Regular cardiac myocyte (primary cell): ENCODE results near the gene OR52B6. TPM values are rescaled to one million over a fixed set of nuclear protein-coding genes. Genes with fewer than 3 reads are reported as not detected.

Source experiments
- total RNA-seq: library from RNA; depleted of rRNA; stranded (reverse); fragments of >200 nt; gene quantifications from 2 replicates; pipeline ENCODE4 v1.2.3, GENCODE V29; 2014

OR52B6 gene
- not detected in 2 replicates for total RNA-seq

GRCh38 chr11:5580577-5580976 lies at the start of gene OR52B6:
OR52B6 (plus strand) TSS chr11:5580877; CDS start chr11:5580877, 0 bp downstream.

GRCh38 chr11:5548440-5548839 lies 32.2 kb upstream of the OR52B6 start, which contains the start of gene OR52H1:
OR52H1 (minus strand) TSS chr11:5548540; CDS start chr11:5545505, 3,035 bp downstream.

GRCh38 chr11:5596607-5597201 lies 16.0 kb downstream of the OR52B6 start, which contains the start of gene TRIM6:
TRIM6 (plus strand) TSS chr11:5596637; CDS start chr11:5596898, 261 bp downstream.

GRCh38 chr11:5624489-5625279 lies 44.0 kb downstream of the OR52B6 start, which contains the start of gene TRIM34:
TRIM34 (plus strand) TSS chr11:5625001; CDS start chr11:5632332, 7,331 bp downstream.

Other genes starting within 250 kb of the OR52B6 start
- gene OR51B5, start 237.4 kb upstream of the OR52B6 start, total RNA-seq = 0.28 TPM in 1 of 2 replicates, not detected in the other
- gene OR51B6, start 229.4 kb upstream of the OR52B6 start, total RNA-seq = not detected in 2 replicates
- not detected in 2 replicates for gene OR51M1, start 197.1 kb upstream of the OR52B6 start, total RNA-seq
- gene OR51Q1, start 158.8 kb upstream of the OR52B6 start, total RNA-seq = not detected in 2 replicates
- gene OR51I1, start 139.4 kb upstream of the OR52B6 start, total RNA-seq = 0.28 TPM in 1 of 2 replicates, not detected in the other
- not detected in 2 replicates for gene OR51I2, start 131.6 kb upstream of the OR52B6 start, total RNA-seq
- gene OR52D1, start 92.2 kb upstream of the OR52B6 start, total RNA-seq = not detected in 2 replicates
- not detected in 2 replicates for gene UBQLN3, start 70.9 kb upstream of the OR52B6 start, total RNA-seq
- under 0.01 TPM in 1 of 2 replicates, not detected in the other for gene UBQLNL, start 64.2 kb upstream of the OR52B6 start, total RNA-seq
- 0.19 and 0.56 TPM in 2 replicates for gene OR52H1, start 32.3 kb upstream of the OR52B6 start, total RNA-seq
- gene TRIM6, start 15.8 kb downstream of the OR52B6 start, total RNA-seq = 2.8 and 5.2 TPM in 2 replicates
- gene TRIM34, start 44.1 kb downstream of the OR52B6 start, total RNA-seq = 8.6 and 13.2 TPM in 2 replicates
- gene TRIM5, start 104.2 kb downstream of the OR52B6 start, total RNA-seq = 42.2 and 49.3 TPM in 2 replicates
- gene TRIM22, start 108.9 kb downstream of the OR52B6 start, total RNA-seq = 68.2 and 177 TPM in 2 replicates
- not detected in 2 replicates for gene OR56B1, start 155.6 kb downstream of the OR52B6 start, total RNA-seq
- gene OR52N4, start 173.4 kb downstream of the OR52B6 start, total RNA-seq = not detected in 2 replicates
- gene OR52N5, start 202.5 kb downstream of the OR52B6 start, total RNA-seq = not detected in 2 replicates
- gene OR52N1, start 210.4 kb downstream of the OR52B6 start, total RNA-seq = not detected in 2 replicates
- not detected in 2 replicates for gene OR52N2, start 228.0 kb downstream of the OR52B6 start, total RNA-seq